ENCODE measurements around the gene KDSR.
"Not testable (repeated sequence)": the region's sequence is repeated elsewhere in the genome, so short reads cannot be mapped to it uniquely, and the experiment has no call there.

KDSR gene

GRCh38 chr18:63365876-63366212 is 1.2 kb downstream of the KDSR start:
- no peak for DNase-seq

DNA sequence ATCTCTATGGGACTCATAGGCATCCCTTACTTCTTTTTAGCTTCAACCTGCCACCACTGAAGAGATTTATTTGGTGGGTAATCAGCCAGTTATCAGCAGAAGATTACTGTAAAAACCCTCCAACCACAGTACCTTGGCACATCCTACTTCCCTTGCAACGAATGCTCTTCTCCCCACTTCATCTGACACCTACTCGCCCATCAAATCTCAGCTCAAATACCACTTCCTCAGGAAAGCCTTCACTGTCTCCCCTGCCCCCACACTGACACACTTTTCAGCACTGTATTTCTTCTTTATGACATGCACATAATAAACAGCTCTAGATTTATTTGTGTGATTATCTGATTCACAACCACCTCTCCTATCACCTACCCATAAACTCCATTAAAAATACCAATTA is 3.1 kb downstream of the KDSR start:
- no peak for DNase-seq

DNA sequence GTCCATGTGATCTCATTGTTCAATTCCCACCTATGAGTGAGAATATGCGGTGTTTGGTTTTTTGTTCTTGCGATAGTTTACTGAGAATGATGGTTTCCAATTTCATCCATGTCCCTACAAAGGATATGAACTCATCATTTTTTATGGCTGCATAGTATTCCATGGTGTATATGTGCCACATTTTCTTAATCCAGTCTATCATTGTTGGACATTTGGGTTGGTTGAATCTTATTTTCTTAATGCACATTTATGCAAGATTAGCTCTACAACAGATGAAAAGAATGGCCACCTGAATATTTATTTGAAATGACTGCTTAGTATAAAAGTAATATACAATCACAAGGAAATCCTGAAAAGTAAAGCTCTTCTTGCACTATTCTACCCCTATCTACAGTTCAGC is 3.6 kb downstream of the KDSR start:
- not testable (repeated sequence) for DNase-seq

GRCh38 chr18:63356272-63356896 is 10.6 kb downstream of the KDSR start:
- DNase-seq, result no peak

GRCh38 chr18:63350230-63350629 is 16.8 kb downstream of the KDSR start:
- no peak for DNase-seq

DNA sequence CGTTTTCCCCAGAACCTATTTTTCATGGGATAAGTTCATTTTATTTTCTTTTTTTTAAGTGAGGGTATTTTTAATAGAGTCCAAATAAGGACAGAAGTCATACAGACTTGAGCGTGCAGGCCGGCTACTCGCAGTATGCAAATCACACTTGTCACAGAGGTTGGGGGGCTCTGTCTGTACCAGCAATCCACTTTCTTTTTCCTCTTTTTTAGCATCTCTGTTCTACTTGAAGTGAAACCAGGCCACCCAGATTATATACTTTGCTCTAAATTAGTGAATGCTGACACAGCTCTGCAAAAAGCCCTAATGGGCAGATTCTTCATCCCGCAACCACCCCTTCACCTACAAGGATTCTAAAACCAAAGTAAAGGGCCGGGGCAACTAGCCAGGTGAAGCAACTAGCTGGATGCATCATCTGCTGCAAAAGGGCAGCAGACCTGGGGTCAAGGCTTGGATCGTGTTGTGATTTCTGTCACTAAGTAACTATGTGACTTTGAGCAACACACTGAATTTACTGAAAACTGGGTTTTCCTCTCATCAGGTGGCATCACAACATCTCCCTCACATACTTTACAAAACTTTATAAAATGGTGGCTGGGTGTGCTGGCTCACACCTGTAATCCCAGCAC is 18.4 kb downstream of the KDSR start:
- DNase-seq, result no peak

GRCh38 chr18:63346480-63347183 is 20.4 kb downstream of the KDSR start:
- DNase-seq, result no peak

DNA sequence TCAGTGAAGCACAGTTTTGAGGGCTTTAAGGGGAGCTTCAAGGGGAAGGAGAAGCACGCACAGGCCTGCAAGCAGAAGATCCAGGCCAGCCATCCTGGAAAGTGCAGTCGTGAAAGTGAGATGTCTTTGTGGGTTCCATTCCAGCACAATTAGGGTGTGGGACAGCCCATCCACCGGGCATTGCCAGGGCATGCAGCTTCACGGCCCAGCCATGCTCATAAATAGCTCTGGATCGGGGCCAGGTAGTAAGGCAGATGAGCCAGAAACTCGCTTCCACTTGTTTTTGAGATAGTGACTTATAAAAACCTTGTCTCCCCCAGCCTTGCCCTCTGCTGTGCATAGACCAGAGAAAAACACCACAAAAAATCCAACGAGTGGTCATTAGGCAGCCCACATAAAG is 21.0 kb downstream of the KDSR start:
- DNase-seq, result no peak

DNA sequence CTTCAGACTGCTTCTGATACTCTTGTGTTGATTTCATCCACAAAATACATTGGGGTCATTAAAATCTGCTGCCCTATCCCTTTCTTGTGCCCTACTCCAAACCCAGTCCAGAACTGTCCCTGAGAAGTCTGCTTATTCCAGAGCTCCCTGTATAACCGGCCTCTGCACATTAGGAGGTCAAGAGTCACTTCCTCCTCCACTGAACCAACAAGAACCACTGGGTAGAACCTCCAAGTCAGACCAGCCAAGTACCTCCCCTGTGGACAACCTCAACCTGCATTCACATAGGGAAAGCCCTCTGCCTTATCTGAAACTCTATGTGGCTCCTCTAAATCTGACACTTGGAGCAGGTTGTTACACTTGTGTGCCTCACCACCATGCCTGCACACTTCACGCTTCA is 22.1 kb downstream of the KDSR start:
- no peak for DNase-seq

GRCh38 chr18:63344263-63344662 is 22.7 kb downstream of the KDSR start:
- DNase-seq, result no peak

GRCh38 chr18:63342206-63342605 is 24.8 kb downstream of the KDSR start:
- DNase-seq, result no peak

DNA sequence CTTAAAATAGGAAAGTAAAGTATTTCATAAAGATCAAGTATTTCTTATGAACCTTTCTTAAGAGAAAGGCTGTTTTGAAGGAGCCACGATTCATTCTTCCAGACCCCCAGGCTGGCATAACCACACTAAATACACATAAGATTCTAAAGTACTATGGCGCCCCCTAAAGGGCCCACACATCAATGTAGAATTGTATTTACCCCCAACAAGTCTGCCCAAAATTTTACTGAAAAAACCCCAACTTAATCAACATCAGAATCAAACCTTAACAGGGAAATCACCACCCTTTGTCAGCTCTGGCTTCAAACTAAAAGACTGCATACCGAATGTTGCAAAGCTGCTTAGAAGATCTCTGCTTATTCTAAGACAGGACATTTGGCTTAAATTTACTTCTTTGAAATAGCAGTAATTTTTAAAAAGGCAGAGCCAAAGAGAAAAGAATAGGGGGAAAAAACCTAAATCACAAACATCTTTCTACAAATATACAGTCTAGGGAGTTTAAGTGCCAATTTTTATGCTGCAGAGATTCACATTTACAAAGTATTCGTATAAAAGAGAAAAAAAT is 27.0 kb downstream of the KDSR start:
- DNase-seq, result peak; percentile 8

GRCh38 chr18:63336366-63337099 is 30.5 kb downstream of the KDSR start:
- no peak for DNase-seq

- DNase-seq, result no peak
Measured at GRCh38 chr18:63331105-63331504, 35.9 kb downstream of the KDSR start.

DNA sequence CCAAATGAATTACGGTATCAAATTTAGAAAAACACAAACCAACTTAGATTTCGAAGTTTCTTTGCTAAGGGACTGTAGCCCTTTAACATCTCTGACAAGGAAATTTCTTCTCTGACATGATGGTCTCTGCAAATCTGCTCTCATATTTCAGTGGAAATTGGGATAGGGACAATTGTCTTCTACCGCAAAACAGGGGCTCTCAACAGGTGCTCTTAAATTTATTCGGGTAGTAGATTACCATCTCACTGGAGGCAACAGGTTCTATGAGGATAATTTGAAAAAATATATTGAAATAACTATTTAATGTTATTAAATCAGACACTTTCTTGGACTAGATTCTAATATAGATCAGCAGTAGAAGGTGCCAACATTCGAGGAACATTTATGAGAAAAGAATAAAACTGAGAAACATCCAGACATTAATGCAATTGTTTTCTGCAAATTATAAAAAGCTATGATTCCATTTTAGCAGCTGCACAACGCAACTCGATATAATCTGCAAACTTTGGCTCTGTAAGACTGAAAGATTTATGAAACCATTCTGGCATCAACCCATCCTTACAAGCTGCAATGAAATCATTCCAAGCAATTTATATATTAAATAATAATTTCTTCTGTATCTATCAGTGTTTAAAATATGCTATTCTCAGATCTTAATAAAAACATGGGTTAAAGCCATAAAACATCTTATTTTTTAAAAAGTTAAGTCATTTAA is 37.4 kb downstream of the KDSR start:
- DNase-seq, result no peak

- DNase-seq, result no peak
Measured at GRCh38 chr18:63326011-63326410, 41.0 kb downstream of the KDSR start.

DNA sequence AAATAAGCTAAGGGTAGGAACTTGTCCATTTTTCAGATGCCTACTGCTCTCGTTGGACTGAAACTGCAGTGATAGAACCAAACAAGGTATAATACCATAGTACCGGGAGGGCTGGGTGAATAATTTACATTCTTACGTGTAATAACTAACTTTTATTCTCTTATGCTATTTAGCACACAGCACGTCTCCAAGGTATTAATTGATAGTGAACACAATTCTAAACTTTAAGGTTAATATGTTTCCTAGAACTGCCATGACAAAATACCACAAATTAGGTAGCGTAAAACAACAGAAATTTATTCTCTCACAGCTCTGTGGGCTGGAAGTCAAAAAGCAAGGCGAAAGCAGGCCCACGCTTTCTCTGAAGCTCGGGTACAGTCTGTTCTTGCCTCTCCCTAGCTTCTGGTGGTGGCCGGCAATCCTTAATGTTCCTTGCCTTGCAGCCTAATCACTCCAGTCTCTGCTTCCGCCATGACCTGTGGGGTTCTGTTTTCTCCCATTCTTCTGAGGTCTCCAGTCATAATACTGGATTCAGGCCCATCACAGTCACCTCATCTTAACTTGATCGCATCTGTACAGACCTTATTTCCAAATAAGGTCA is 41.8 kb downstream of the KDSR start:
- DNase-seq, result no peak

DNA sequence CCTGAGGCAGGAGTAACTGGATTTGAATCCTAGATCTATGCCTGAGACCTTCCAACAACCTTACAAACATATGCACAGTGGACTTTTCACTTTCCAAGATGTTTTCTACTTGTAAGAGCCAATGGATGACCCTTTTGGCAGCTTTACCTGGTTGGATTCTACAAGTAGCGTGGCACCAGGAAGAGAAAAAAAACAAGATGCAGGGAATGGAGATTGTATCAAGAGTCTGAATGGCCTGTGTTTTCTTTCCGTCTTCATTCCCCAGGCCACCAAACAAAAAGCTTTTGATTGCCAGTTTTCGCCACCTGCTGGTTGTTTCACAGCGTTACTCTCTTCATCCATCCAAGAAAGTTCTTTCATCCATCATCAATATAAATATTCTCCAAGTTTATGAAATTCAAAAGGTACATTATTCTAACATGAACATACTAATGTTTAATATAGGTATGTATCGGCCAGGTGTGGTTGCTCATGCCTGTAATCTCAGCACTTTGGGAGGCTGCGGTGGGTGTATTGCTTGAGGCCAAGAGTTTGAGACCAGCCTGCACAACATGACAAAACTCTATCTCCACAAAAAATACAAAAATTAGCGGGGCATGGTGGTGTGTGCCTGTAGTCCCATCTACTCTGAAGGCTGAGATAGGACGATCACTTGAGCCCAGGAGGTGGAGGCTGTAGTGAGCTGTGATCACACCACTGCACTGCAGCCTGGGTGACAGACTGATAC is 43.9 kb downstream of the KDSR start:
- DNase-seq, result peak; percentile 66

DNA sequence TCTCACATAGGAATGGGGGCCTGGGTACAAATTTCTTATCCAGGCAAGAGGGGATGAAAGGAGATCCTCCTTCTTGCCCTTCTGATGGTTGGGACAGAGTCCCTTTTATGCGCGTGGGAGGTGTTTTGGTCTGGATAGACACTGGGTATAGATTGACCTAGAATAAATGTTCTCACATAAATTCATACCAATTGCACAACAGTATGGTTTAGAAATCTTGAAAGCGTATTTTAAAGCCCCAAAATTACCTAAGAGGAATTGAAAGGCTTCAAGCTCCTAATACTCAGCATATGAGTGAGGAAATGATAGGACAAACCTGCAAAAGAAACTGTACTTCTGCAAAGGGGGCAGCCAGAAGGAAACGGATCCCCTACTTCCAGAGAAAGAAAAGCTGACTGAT is 44.8 kb downstream of the KDSR start:
- no peak for DNase-seq

DNA sequence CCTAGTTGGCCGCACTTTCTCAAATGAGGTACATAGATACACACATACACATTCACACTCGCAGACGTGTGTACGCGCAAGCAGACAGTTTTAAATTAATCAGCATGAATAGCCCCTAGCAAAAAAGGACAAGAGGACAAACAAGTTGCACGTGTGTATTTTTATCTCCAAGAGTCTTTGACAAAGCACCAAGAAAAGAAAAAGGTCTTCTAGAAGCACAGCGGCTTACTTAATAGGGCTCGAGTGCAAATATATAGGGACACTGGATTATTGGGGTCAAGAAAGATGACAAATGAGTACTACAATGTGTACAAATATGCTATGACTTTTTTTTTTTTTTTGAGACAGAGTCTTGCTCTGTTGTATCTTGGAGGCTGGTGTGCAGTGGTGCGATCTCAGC is 45.7 kb downstream of the KDSR start:
- DNase-seq, result no peak

DNA sequence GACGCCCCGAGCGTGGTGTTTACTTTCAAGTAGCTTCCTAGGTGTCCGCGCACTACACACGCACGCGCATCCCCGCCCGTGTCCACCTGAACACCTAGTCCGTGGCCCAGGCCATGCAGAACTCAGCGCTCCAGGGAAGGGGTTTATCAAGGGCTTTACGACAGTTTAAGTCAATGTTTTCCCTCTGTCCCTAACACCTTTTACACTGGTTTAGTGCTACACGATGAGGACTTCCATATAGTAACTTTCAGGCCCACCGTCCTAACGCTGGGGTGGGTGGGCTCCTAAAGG is 46.1 kb downstream of the KDSR start:
- DNase-seq, result no peak
